GM23338 (cell line): Measurements from ENCODE around the gene GFER. TPM values are rescaled to one million over a fixed set of nuclear protein-coding genes. Genes with fewer than 3 reads are reported as not detected.
A peak's percentile ranks its signal among the peaks of the same experiment; 100 is the strongest.
"Not testable (repeated sequence)": the region's sequence is repeated elsewhere in the genome, so short reads cannot be mapped to it uniquely, and the experiment has no call there.

Source experiments
- ATAC-seq: fragments of 200-7000 bp; cut with Tn5 transposase; 3 replicates; pipeline ENCODE4 v1.9.1; 2020
- DNase-seq: peaks from one replicate; pipeline ENCODE4 v3.0.0-alpha.2; 2015; ENCODE audit warnings: low spot score
- H2AFZ ChIP-seq: fragments of 200-600 bp; sonication (generic); 2 replicates; pipeline ENCODE4 v1.8.0; 2016; ENCODE audit warnings: antibody characterized with exemption, mild to moderate bottlenecking, moderate library complexity
- H3F3A ChIP-seq: fragments of 200-600 bp; sonication (generic); replicated peaks from 2 replicates; pipeline ENCODE4 v1.8.0; 2017; ENCODE audit warnings: antibody characterized with exemption, mixed run types, low read depth
- H3K27ac ChIP-seq: fragments of 200-600 bp; sonication (generic); 2 replicates; pipeline ENCODE4 v1.6.1; 2016; ENCODE audit warnings: low read depth
- H3K27me3 ChIP-seq: fragments of 200-600 bp; sonication (generic); 2 replicates; pipeline ENCODE4 v1.8.0; 2016; ENCODE audit warnings: mild to moderate bottlenecking, mixed run types, moderate library complexity; ENCODE audit not compliant: insufficient read depth
- H3K36me3 ChIP-seq: fragments of 200-600 bp; sonication (generic); 2 replicates; pipeline ENCODE4 v1.8.0; 2016; ENCODE audit warnings: mild to moderate bottlenecking; ENCODE audit not compliant: insufficient read depth
- H3K4me1 ChIP-seq: fragments of 200-600 bp; sonication (generic); 2 replicates; pipeline ENCODE4 v1.8.0; 2016; ENCODE audit warnings: mild to moderate bottlenecking, moderate library complexity; ENCODE audit not compliant: insufficient read depth
- H3K4me2 ChIP-seq: fragments of 200-600 bp; sonication (generic); 2 replicates; pipeline ENCODE4 v1.7.1; 2017; ENCODE audit warnings: mixed run types
- H3K4me3 ChIP-seq: fragments of 200-600 bp; sonication (generic); 2 replicates; pipeline ENCODE4 v1.6.1; 2016; ENCODE audit warnings: mixed run types
- H3K79me2 ChIP-seq: fragments of 200-600 bp; sonication (generic); replicated peaks from 2 replicates; pipeline ENCODE4 v1.8.0; 2017; ENCODE audit warnings: mild to moderate bottlenecking; ENCODE audit not compliant: insufficient read depth
- H3K9me2 ChIP-seq: fragments of 200-600 bp; sonication (generic); 2 replicates; pipeline ENCODE4 v1.8.0; 2017; ENCODE audit not compliant: insufficient read depth
- H4K20me1 ChIP-seq: fragments of 200-600 bp; sonication (generic); replicated peaks from 2 replicates; pipeline ENCODE4 v1.8.0; 2017; ENCODE audit warnings: mild to moderate bottlenecking; ENCODE audit not compliant: insufficient read depth
- H3K27ac Mint-ChIP-seq: 2 replicates; pipeline ENCODE4 v1.8.0; 2020; ENCODE audit warnings: inconsistent platforms, mild to moderate bottlenecking, moderate library complexity, mixed read lengths
- H3K27me3 Mint-ChIP-seq: 3 replicates; pipeline ENCODE4 v1.8.0; 2022; ENCODE audit warnings: low read depth, mild to moderate bottlenecking, moderate library complexity, mixed read lengths, inconsistent platforms; ENCODE audit not compliant: insufficient read depth, poor library complexity
- H3K36me3 Mint-ChIP-seq: 3 replicates; pipeline ENCODE4 v1.8.0; 2021; ENCODE audit warnings: low read depth, mild to moderate bottlenecking, inconsistent platforms, moderate library complexity, mixed read lengths
- H3K4me1 Mint-ChIP-seq: 3 replicates; pipeline ENCODE4 v1.8.0; 2020; ENCODE audit warnings: mild to moderate bottlenecking, inconsistent platforms, mixed read lengths
- H3K4me3 Mint-ChIP-seq: 3 replicates; pipeline ENCODE4 v1.8.0; 2021; ENCODE audit warnings: moderate library complexity, mild to moderate bottlenecking, inconsistent platforms, mixed read lengths
- H3K9me3 Mint-ChIP-seq: 3 replicates; pipeline ENCODE4 v1.8.0; 2020; ENCODE audit warnings: moderate library complexity, mild to moderate bottlenecking, inconsistent platforms, mixed read lengths
- CREB1 ChIP-seq: fragments of 250-450 bp; sonication (Bioruptor Pico); IDR thresholded peaks from 2 replicates; pipeline ENCODE4 v1.5.0; 2020; ENCODE audit warnings: low read depth, mild to moderate bottlenecking, moderate library complexity
- CTCF ChIP-seq, 2 experiments: fragments of 200-600 bp in 1 of 2; sonication (generic) in 1 of 2; conservative IDR thresholded peaks; 2 replicates each; pipeline versions ENCODE4 v1.5.1 to v1.6.1; 2016 to 2017; ENCODE audit warnings: antibody characterized with exemption in 2 of 2, low read depth in 2 of 2, mild to moderate bottlenecking in 2 of 2, moderate library complexity in 1 of 2
- EZH2 ChIP-seq: fragments of 200-600 bp; sonication (generic); IDR thresholded peaks from one replicate; pipeline ENCODE4 v1.8.0; 2017; ENCODE audit warnings: antibody characterized with exemption, mild to moderate bottlenecking, low read depth; ENCODE audit not compliant: unreplicated experiment
- EZH2phosphoT487 ChIP-seq: fragments of 200-600 bp; sonication (generic); IDR thresholded peaks from one replicate; pipeline ENCODE4 v1.8.1; 2018; ENCODE audit warnings: antibody characterized with exemption; ENCODE audit not compliant: unreplicated experiment
- JUNB ChIP-seq: IDR thresholded peaks from one replicate; pipeline ENCODE4 v1.6.1; 2016; ENCODE audit warnings: antibody characterized with exemption; ENCODE audit not compliant: unreplicated experiment
- STAT1 ChIP-seq: IDR thresholded peaks from one replicate; pipeline ENCODE4 v1.6.1; 2016; ENCODE audit warnings: antibody characterized with exemption; ENCODE audit not compliant: unreplicated experiment
- ZNF114 ChIP-seq: fragments of 250-450 bp; sonication (Bioruptor Pico); IDR thresholded peaks from 2 replicates; pipeline ENCODE4 v1.5.0; 2020; ENCODE audit warnings: mild to moderate bottlenecking, moderate library complexity
- ZNF462 ChIP-seq: fragments of 250-450 bp; sonication (Bioruptor Pico); IDR thresholded peaks from 2 replicates; pipeline ENCODE4 v1.5.0; 2020; ENCODE audit warnings: mild to moderate bottlenecking, moderate library complexity
- polyA plus RNA-seq: library from polyadenylated mRNA; unstranded; fragments of >200 nt; fragmentation: Nextera tagmentation; extraction: Ambion mirVana; gene quantifications from 2 replicates; pipeline ENCODE4 v1.2.1, GENCODE V29; 2016
- total RNA-seq: library from RNA; depleted of rRNA; stranded (reverse); fragments of >200 nt; shearing (Covaris generic); gene quantifications from 2 replicates; pipeline ENCODE4 v1.2.3, GENCODE V29; 2014

The GFER gene
- total and polyA plus RNA-seq, 2 experiments from 2014 or later, result 40.1 to 64.5 TPM

- Histone ChIP-seq H3K4me3 (no peak overlapping the region), H3K79me2 (no peaks in the 10 kb centered on the region), H3F3A (peaks cover 7% of the 10 kb centered on the region), H3K36me3 (no peaks in the 10 kb centered on the region), H3K9me2 (no peaks in the 10 kb centered on the region), H3K4me2 (no peak overlapping the region), H3K27me3 (no peaks in the 10 kb centered on the region), H3K4me1 (no peaks in the 10 kb centered on the region; the same call in 1 of the 2 replicates), H4K20me1 (no peaks in the 10 kb centered on the region), H3K27ac (no peak overlapping the region), H2AFZ (no peak overlapping the region)
- H3K4me1 Mint-ChIP-seq, result no peaks in the 10 kb centered on the region; the same call in 2 of the 3 replicates
- no peak overlapping the region for H3K4me3 Mint-ChIP-seq
- H3K9me3 Mint-ChIP-seq, result no peaks in the 10 kb centered on the region
- H3K27ac Mint-ChIP-seq, result no peak overlapping the region
- ATAC-seq (no peak), DNase-seq (no peak)
- H3K27me3 Mint-ChIP-seq, result peaks cover 6% of the 10 kb centered on the region
- no peaks in the 10 kb centered on the region for H3K36me3 Mint-ChIP-seq
- TF ChIP-seq CTCF (conservative IDR thresholded peaks at IDR 0.05; ENCODE audit: low read depth in 2 of 2), result no peak
- TF ChIP-seq STAT1, result no peak
- TF ChIP-seq ZNF114 (CRISPR knock-in tag), result no peak
- TF ChIP-seq JUNB, result no peak
- TF ChIP-seq EZH2phosphoT487, result no peak
- TF ChIP-seq EZH2, result no peak
- no peak for TF ChIP-seq CREB1 (CRISPR knock-in tag)
- no peak for TF ChIP-seq ZNF462 (CRISPR knock-in tag)
Observed at GRCh38 chr16:1953734-1954133, 30.3 kb upstream of the GFER start.

GRCh38 chr16:1957434-1958142, 26.4 kb upstream of the GFER start:
- peaks cover 36% of the 10 kb centered on the region for H3K27me3 Mint-ChIP-seq
- DNase-seq, H2AFZ ChIP-seq, H3K27ac ChIP-seq, H3K27me3 ChIP-seq, H4K20me1 ChIP-seq, ATAC-seq, H3K36me3 ChIP-seq, H3K27ac Mint-ChIP-seq, H3K4me3 Mint-ChIP-seq, H3K4me2 ChIP-seq, H3K9me3 Mint-ChIP-seq, H3K9me2 ChIP-seq: not testable (repeated sequence)
- Histone ChIP-seq H3K4me3 (peak overlapping the region; percentile 89; the same call in 1 of the 2 replicates), H3K4me1 (peaks cover 20% of the 10 kb centered on the region; the same call in 1 of the 2 replicates), H3F3A (peaks cover 33% of the 10 kb centered on the region), H3K79me2 (peaks cover 13% of the 10 kb centered on the region)
- H3K36me3 Mint-ChIP-seq, result peaks cover 24% of the 10 kb centered on the region
- peaks cover 22% of the 10 kb centered on the region for H3K4me1 Mint-ChIP-seq

GRCh38 chr16:1958143-1958491, 25.9 kb upstream of the GFER start:
- H3K27ac Mint-ChIP-seq, H3K9me3 Mint-ChIP-seq, H3K27me3 ChIP-seq, H3K9me2 ChIP-seq, ATAC-seq, DNase-seq, H3K27ac ChIP-seq, H3K4me3 Mint-ChIP-seq: not testable (repeated sequence)
- H3K4me1 Mint-ChIP-seq, result peaks cover 27% of the 10 kb centered on the region
- Histone ChIP-seq H3K79me2 (peaks cover 18% of the 10 kb centered on the region), H2AFZ (peak overlapping the region; percentile 97; the same call in 1 of the 2 replicates), H3K36me3 (peaks cover 14% of the 10 kb centered on the region), H3F3A (peaks cover 38% of the 10 kb centered on the region), H3K4me3 (peak overlapping the region; percentile 89; the same call in 1 of the 2 replicates), H4K20me1 (peaks cover 14% of the 10 kb centered on the region), H3K4me2 (peak overlapping the region; percentile 91; the same call in 1 of the 2 replicates), H3K4me1 (peaks cover 26% of the 10 kb centered on the region; the same call in 1 of the 2 replicates)
- H3K27me3 Mint-ChIP-seq, result peaks cover 41% of the 10 kb centered on the region
- peaks cover 29% of the 10 kb centered on the region for H3K36me3 Mint-ChIP-seq
